B cell (primary cell): ENCODE data around the gene PFKM. TPM values are rescaled to one million over a fixed set of nuclear protein-coding genes. Genes with fewer than 3 reads are reported as not detected.

Experiments used
- ATAC-seq: fragments of 200-7000 bp; cut with Tn5 transposase; one replicate; pipeline ENCODE4 v1.10.0; 2021; ENCODE audit warnings: low read depth, mild to moderate bottlenecking, moderate number of reproducible peaks, moderate library complexity
- CTCF ChIA-PET: fragments of 350-600 bp; sonication (Branson Sonifier 250); formaldehyde crosslinking; loops from one replicate; lab custom pipeline; 2021; ENCODE audit warnings: antibody characterized with exemption, inconsistent platforms; lab: Charles Lee
- POLR2A ChIA-PET: fragments of 350-600 bp; sonication (Branson Sonifier 250); formaldehyde crosslinking; loops from one replicate; lab custom pipeline; 2021; ENCODE audit warnings: antibody characterized with exemption; lab: Charles Lee
- DNase-seq: peaks from one replicate; pipeline ENCODE4 v3.0.0; 2013
- H2AFZ ChIP-seq: 2 replicates; pipeline ENCODE4 v1.6.1; 2012; ENCODE audit warnings: mild to moderate bottlenecking, low read depth, low read length; ENCODE audit not compliant: insufficient read depth, poor library complexity, severe bottlenecking
- H3K27ac ChIP-seq, 2 donors: 1 replicate in 1 of 2; 2 replicates in 1 of 2; pipeline ENCODE4 v1.5.1; 2012 to 2013; ENCODE audit warnings: low read length in 2 of 2, mild to moderate bottlenecking in 2 of 2, moderate library complexity in 1 of 2
- H3K27me3 ChIP-seq, 4 experiments: fragments of 200-600 bp in 1 of 4; sonication (generic) in 1 of 4; replicated peaks in 1 of 4; 1 replicate in 2 of 4; 2 replicates in 2 of 4; pipeline versions ENCODE4 v1.6.1 to v1.7.0; 2013 to 2016; ENCODE audit warnings: low read length in 3 of 4, mild to moderate bottlenecking in 2 of 4, mixed read lengths in 1 of 4, moderate library complexity in 1 of 4; ENCODE audit not compliant: insufficient read depth in 4 of 4, control insufficient read depth in 3 of 4; ENCODE audit errors: control extremely low read depth in 1 of 4
- H3K36me3 ChIP-seq, 2 experiments: replicated peaks in 1 of 2; 1 replicate in 1 of 2; 2 replicates in 1 of 2; pipeline versions ENCODE4 v1.6.1 to v1.7.1; 2013; ENCODE audit warnings: low read length in 1 of 2; ENCODE audit not compliant: insufficient read depth in 2 of 2, control insufficient read depth in 1 of 2; ENCODE audit errors: control extremely low read depth in 1 of 2, extremely low read depth in 1 of 2
- H3K4me1 ChIP-seq, 2 donors: fragments of 200-600 bp in 1 of 2; sonication (generic) in 1 of 2; 1 replicate in 1 of 2; 2 replicates in 1 of 2; pipeline versions ENCODE4 v1.5.1 to v1.6.1; 2013 to 2017; ENCODE audit warnings: low read length in 2 of 2; ENCODE audit not compliant: control insufficient read depth in 2 of 2, insufficient read depth in 2 of 2
- H3K4me2 ChIP-seq: replicated peaks from 2 replicates; pipeline ENCODE3; 2012; ENCODE audit warnings: mild to moderate bottlenecking, low read depth, low read length; ENCODE audit not compliant: poor library complexity, severe bottlenecking
- H3K4me3 ChIP-seq, 5 experiments: fragments of 200-600 bp in 1 of 5; sonication (generic) in 1 of 5; 1 replicate in 3 of 5; 2 replicates in 2 of 5; pipeline versions ENCODE4 v1.5.1 to v1.7.0; 2011 to 2016; ENCODE audit warnings: low read length in 4 of 5, mild to moderate bottlenecking in 4 of 5, low read depth in 2 of 5, control low read depth in 1 of 5, moderate library complexity in 1 of 5; ENCODE audit not compliant: insufficient read depth in 1 of 5; ENCODE audit errors: control extremely low read depth in 1 of 5, extremely low read depth in 1 of 5
- H3K79me2 ChIP-seq: fragments of 200-600 bp; sonication (generic); one replicate; pipeline ENCODE4 v1.6.0; 2016; ENCODE audit warnings: low read length; ENCODE audit not compliant: control insufficient read depth, insufficient read depth
- H3K9ac ChIP-seq: fragments of 200-600 bp; sonication (generic); 2 replicates; pipeline ENCODE4 v1.6.1; 2017; ENCODE audit warnings: mild to moderate bottlenecking, low read length, moderate library complexity
- H3K9me3 ChIP-seq, 3 donors: one replicate each; pipeline versions ENCODE4 v1.6.1 to v1.7.1; 2013; ENCODE audit warnings: low read length in 2 of 3; ENCODE audit not compliant: control insufficient read depth in 2 of 3, insufficient read depth in 1 of 3; ENCODE audit errors: control extremely low read depth in 1 of 3
- H4K20me1 ChIP-seq: 2 replicates; pipeline ENCODE4 v1.6.0; 2012; ENCODE audit warnings: mild to moderate bottlenecking, low read length; ENCODE audit not compliant: insufficient read depth, control insufficient read depth, poor library complexity, severe bottlenecking
- H3K27ac Mint-ChIP-seq: one replicate; pipeline ENCODE4 v1.8.0; 2021; ENCODE audit warnings: mixed read lengths
- H3K27me3 Mint-ChIP-seq: one replicate; pipeline ENCODE4 v1.8.0; 2021; ENCODE audit warnings: mixed read lengths
- H3K4me1 Mint-ChIP-seq: one replicate; pipeline ENCODE4 v1.8.0; 2021; ENCODE audit warnings: mixed read lengths
- H3K4me3 Mint-ChIP-seq: one replicate; pipeline ENCODE4 v1.8.0; 2021; ENCODE audit warnings: mixed read lengths
- H3K9me3 Mint-ChIP-seq: one replicate; pipeline ENCODE4 v1.8.0; 2022; ENCODE audit warnings: mixed read lengths; ENCODE audit not compliant: insufficient read depth
- CTCF ChIP-seq: fragments of 200-600 bp; IDR thresholded peaks from one replicate; pipeline ENCODE4 v1.8.0; 2022; ENCODE audit warnings: antibody characterized with exemption, mild to moderate bottlenecking
- EZH2 ChIP-seq: IDR thresholded peaks from 2 replicates; pipeline ENCODE4 v1.6.1; 2012; ENCODE audit warnings: borderline replicate concordance, low read depth, mild to moderate bottlenecking, moderate library complexity, low read length; ENCODE audit not compliant: insufficient read depth, poor library complexity, severe bottlenecking
- WGBS: methylation state at CpG from one replicate; pipeline ENCODE4 v1.1.5; 2013; ENCODE audit warnings: missing lambda C conversion rate; ENCODE audit not compliant: insufficient coverage; 5-methylcytosine and 5-hydroxymethylcytosine counted together
- intact Hi-C: fragments of 100-400 bp; cut with micrococcal nuclease; formaldehyde crosslinking; loops from one replicate; pipeline ENCODE4 v1.10.0; 2022
- polyA plus RNA-seq: library from polyadenylated mRNA; depleted of rRNA; stranded (reverse); fragments of >200 nt; gene quantifications from 2 replicates; pipeline ENCODE4 v1.2.3, GENCODE V29; 2012
- total RNA-seq, 2 donors: library from RNA; stranded (reverse); fragments of 120-200 nt in 1 of 2; gene quantifications; 1 replicate in 1 of 2; 2 replicates in 1 of 2; pipeline versions ENCODE4 v1.2.3 to v1.2.4, GENCODE V29; 2013 to 2022

The PFKM gene
- total and polyA plus RNA-seq, 2 donors (not counting 1 experiment from before 2014, with no cell fraction given): 20.3 to 43.0 TPM

- ChIA-PET CTCF (interaction anchor here (0.5 to 2.9 kb wide), 7 partner anchors 14 to 558 kb away, joined by 3 to 28 read pairs (median 4); partner anchors contain the start of genes ASB8 and PFKM), POLR2A (interaction anchor here (0.6 to 2.7 kb wide), 5 partner anchors 13 to 591 kb away, joined by 3 to 10 read pairs (median 4); partner anchors contain the start of genes ASB8 and PFKM)
- TF ChIP-seq CTCF (peak; percentile 28), EZH2 (no peak)
- Mint-ChIP-seq H3K4me1 (peaks cover 38% of the 10 kb centered on the region), H3K27me3 (no peaks in the 10 kb centered on the region), H3K4me3 (peak within 1 kb of the TSS; percentile 89), H3K9me3 (no peaks in the 10 kb centered on the region), H3K27ac (peak within 1 kb of the TSS; percentile 95)
- H4K20me1 ChIP-seq: no peaks in the 10 kb centered on the region
- peaks cover 71% of the 10 kb centered on the region for H3K79me2 ChIP-seq
- peak within 1 kb of the TSS; percentile 70 for H2AFZ ChIP-seq
- no peaks in the 10 kb centered on the region for H3K36me3 ChIP-seq
- peak within 1 kb of the TSS; percentile 87 for H3K9ac ChIP-seq
- ATAC-seq (peak; percentile 78), DNase-seq (peak; percentile 96)
- WGBS: under 1% methylated on average over 47 of the region's 53 CpGs
- peak within 1 kb of the TSS; percentile 83 for H3K4me2 ChIP-seq
- H3K27ac ChIP-seq: peak within 1 kb of the TSS; percentile 93 to 99
- H3K4me3 ChIP-seq: peak within 1 kb of the TSS; percentile 61 to 94 (median 80)
- intact Hi-C loops: loop anchor here (1.0 to 10.0 kb wide), 7 partner anchors 13 to 1639 kb away; partner anchors contain the start of genes ASB8, CCNT1, HDAC7 and PFKM
- H3K9me3 ChIP-seq: no peaks in the 10 kb centered on the region
- peaks cover 20% of the 10 kb centered on the region in 2 donors for H3K4me1 ChIP-seq
- H3K27me3 ChIP-seq: no peaks in the 10 kb centered on the region
Observed at GRCh38 chr12:48105867-48106680, 13.1 kb upstream of the PFKM start, which contains the start of gene SENP1. Gene SENP1 (minus strand): TSS chr12:48106079. CDS start chr12:48101472, 4,607 bp downstream.
